ENCODE measurements around the gene CD7.

DNA sequence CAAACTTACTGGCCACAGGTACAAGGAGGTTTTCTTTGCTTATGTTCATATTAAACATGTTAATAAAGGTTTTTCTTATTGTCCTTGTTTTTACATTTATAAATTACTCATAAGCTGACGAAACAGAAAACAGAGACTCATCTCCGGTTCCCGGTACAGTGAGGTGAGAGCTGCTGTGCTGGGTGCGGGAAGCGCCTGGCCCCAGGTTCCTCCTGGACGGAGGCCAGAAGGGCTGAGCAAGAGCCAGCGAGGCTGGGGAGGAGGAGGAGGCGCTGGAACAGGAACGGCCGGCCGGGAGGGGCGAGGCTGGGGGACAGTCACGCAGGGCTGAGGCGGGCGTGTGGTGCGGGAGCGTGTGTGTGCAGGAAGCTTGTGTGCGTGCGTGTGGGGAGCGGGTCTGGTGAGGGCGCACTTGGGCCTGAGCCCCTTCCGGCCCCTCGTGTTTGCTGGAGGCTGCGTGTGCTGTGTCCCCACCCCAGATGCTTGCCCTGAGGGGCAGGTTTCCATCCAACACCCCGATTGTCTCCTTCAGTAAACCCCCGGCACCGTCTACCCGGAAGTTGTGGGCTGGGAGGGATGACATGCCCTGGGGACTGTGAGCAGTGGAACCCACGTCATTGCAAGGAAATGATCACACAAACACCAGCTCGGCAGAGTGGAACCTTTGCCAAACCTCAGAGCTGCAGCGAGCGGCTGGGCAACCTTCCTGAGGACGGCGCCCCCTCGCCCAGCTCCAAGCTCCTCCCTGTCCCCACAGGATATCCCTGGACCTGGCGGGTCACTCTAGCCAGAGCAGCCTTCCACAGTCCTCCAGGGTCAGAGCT, 19.5 kb downstream of the CD7 start:
- TF ChIP-seq, protein P1, sequence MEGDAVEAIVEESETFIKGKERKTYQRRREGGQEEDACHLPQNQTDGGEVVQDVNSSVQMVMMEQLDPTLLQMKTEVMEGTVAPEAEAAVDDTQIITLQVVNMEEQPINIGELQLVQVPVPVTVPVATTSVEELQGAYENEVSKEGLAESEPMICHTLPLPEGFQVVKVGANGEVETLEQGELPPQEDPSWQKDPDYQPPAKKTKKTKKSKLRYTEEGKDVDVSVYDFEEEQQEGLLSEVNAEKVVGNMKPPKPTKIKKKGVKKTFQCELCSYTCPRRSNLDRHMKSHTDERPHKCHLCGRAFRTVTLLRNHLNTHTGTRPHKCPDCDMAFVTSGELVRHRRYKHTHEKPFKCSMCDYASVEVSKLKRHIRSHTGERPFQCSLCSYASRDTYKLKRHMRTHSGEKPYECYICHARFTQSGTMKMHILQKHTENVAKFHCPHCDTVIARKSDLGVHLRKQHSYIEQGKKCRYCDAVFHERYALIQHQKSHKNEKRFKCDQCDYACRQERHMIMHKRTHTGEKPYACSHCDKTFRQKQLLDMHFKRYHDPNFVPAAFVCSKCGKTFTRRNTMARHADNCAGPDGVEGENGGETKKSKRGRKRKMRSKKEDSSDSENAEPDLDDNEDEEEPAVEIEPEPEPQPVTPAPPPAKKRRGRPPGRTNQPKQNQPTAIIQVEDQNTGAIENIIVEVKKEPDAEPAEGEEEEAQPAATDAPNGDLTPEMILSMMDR (IDR thresholded peaks at IDR 0.05) = no peak
- TF ChIP-seq POLR2AphosphoS5 (IDR thresholded peaks at IDR 0.05) (peak; percentile 85 to 97 (median 94)), EP300 (IDR thresholded peaks at IDR 0.05) (peak; percentile 81)

Measured in stomach (tissue), 4 donors.